Lower leg skin (tissue), 3 donors: ENCODE data around the gene APOBEC3C.

Experiments used
- POLR2A ChIP-seq, 2 donors: fragments of 450-650 bp; IDR thresholded peaks; one replicate each; pipeline ENCODE4 v1.6.1; 2016 to 2017; ENCODE audit warnings: antibody characterized with exemption in 2 of 2, mild to moderate bottlenecking in 1 of 2, moderate library complexity in 1 of 2
- TF ChIP-seq, protein P1 (sequence below), 3 donors: fragments of 450-650 bp; IDR thresholded peaks; one replicate each; pipeline ENCODE4 v1.5.1; 2016; ENCODE audit warnings: antibody characterized with exemption in 3 of 3, mild to moderate bottlenecking in 3 of 3, moderate library complexity in 2 of 3

DNA sequence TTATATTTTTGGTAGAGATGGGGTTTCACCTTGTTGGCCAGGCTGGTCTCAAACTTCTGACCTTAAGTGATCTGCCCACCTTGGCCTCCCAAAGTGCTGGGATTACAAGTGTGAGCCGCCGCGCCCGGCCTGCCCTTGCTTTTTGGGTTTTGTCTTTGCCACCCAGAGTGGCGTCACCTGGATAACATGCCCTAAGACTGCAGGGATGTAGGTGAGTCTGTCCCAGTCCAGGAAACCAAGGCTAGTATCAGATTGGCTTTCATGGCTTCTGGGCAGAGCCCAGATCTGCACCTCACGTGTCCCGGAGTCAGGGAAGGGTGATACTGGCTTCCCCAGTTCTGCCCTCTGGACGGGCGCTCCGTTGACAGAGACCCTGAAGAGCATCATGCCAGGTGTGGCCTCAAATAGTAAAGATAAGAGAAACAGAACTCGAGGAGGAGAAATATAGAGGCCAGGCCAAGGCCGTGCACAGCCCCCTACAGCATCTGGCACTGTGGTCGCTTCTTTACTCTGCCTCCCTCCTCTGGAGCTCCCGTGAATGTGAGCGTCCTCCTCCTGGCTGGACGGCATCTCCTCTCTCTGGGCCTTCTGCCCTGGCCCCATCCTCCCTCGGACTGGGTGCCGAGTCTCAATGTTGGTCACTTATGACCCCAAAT is 39.8 kb upstream of the APOBEC3C start:
- TF ChIP-seq, protein P1, sequence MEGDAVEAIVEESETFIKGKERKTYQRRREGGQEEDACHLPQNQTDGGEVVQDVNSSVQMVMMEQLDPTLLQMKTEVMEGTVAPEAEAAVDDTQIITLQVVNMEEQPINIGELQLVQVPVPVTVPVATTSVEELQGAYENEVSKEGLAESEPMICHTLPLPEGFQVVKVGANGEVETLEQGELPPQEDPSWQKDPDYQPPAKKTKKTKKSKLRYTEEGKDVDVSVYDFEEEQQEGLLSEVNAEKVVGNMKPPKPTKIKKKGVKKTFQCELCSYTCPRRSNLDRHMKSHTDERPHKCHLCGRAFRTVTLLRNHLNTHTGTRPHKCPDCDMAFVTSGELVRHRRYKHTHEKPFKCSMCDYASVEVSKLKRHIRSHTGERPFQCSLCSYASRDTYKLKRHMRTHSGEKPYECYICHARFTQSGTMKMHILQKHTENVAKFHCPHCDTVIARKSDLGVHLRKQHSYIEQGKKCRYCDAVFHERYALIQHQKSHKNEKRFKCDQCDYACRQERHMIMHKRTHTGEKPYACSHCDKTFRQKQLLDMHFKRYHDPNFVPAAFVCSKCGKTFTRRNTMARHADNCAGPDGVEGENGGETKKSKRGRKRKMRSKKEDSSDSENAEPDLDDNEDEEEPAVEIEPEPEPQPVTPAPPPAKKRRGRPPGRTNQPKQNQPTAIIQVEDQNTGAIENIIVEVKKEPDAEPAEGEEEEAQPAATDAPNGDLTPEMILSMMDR (IDR thresholded peaks at IDR 0.05) = no peak
- no peak for TF ChIP-seq POLR2A (IDR thresholded peaks at IDR 0.05)
